PFSK-1 (cell line): Measurements from ENCODE around the gene EDARADD.

Experiments
- POLR2AphosphoS5 ChIP-seq: IDR thresholded peaks from 2 replicates; pipeline ENCODE4 v1.6.1; 2012; ENCODE audit warnings: low read depth, mild to moderate bottlenecking, control low read depth, low read length, moderate library complexity
- REST ChIP-seq, 2 experiments: IDR thresholded peaks; 2 replicates each; pipeline versions ENCODE4 v1.6.1 to v1.8.0; 2011 to 2012; ENCODE audit warnings: low read depth in 2 of 2, low read length in 2 of 2, control low read depth in 1 of 2, inconsistent platforms in 1 of 2, mild to moderate bottlenecking in 1 of 2, moderate library complexity in 1 of 2; ENCODE audit not compliant: insufficient read depth in 1 of 2
- SIN3A ChIP-seq: IDR thresholded peaks from 2 replicates; pipeline ENCODE4 v1.6.1; 2012; ENCODE audit warnings: mild to moderate bottlenecking, low read length, moderate library complexity, borderline replicate concordance; ENCODE audit not compliant: insufficient read depth

- no peak for TF ChIP-seq POLR2AphosphoS5
- no peak for TF ChIP-seq SIN3A
- TF ChIP-seq REST (IDR thresholded peaks at IDR 0.05; ENCODE audit: insufficient read depth in 1 of 2, low read depth in 2 of 2, low read length in 2 of 2): no peak
Observed at GRCh38 chr1:236395947-236396664, 2.0 kb downstream of the EDARADD start.
